HG02798 (cell line): ENCODE data around the gene MPST.

ENCODE experiments used
- ATAC-seq: cut with Tn5 transposase; IDR thresholded peaks from one replicate; pipeline ENCODE4 v1.9.1; 2021; ENCODE audit warnings: mild to moderate bottlenecking; ENCODE audit not compliant: unreplicated experiment, poor library complexity

MPST gene

DNA sequence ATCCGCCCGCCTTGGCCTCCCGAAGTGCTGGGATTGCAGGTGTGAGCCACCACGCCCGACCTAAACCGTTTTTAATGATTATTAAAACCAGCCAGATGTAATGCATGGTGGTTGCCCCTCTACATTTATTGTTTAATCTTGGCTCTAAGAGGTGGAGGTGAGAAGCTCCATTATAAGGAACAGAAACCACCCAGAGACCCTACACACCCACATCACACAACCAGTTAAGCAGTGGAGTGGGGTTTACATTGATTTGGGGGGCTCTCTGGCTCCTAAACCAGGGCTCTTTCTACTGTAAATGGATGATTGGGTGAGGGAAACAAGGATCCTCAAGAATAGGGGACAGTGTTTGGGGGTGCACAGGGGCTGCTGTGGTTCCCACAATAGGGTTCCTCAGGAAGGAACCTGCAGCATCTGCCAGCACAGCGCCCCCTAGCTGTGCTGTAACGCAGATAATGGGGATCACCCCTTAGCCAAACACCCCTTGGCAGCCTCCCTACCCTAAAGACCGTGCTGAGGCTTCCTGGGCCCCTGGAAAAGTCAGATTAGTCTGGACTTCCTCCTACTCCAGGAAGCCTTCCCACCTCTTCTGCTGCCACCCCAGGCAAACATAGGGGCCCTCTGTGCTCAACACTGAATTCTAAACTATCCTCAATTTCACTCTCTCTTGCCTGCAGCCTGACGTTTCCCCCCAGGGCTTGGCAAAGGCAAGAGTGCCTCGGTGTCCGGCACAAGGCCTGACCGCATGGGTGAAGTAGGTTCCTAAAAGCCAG, 2.4 kb downstream of the MPST start:
- no peak for ATAC-seq

- no peak for ATAC-seq
Observed at GRCh38 chr22:37022483-37023337, 3.2 kb downstream of the MPST start.

DNA sequence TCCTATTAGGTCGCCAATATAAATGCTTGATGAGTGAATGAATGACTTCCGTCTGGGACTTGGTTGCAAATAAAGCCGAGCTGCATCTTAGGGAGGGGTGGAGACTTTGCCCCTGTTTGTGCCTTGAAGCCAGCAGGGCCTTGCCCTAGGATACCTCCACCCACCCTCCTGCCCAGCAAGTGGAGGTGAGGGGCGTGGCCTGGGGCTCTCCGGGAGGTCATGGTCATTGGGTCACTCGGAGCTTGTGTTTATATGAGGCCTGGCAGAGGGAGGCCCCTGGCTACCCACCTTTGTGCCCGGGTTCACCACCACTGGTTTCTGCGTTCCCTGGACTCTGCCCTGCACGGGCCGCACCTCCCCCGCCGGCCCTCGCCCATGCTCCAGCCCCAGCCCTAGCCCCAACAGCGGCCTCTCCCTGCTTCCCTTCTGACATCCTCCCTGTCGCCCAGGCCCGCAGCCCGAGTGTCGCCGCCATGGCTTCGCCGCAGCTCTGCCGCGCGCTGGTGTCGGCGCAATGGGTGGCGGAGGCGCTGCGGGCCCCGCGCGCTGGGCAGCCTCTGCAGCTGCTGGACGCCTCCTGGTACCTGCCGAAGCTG, 4.3 kb downstream of the MPST start:
- ATAC-seq, result no peak

GRCh38 chr22:37024339-37025157, 5.0 kb downstream of the MPST start:
- ATAC-seq, result no peak

DNA sequence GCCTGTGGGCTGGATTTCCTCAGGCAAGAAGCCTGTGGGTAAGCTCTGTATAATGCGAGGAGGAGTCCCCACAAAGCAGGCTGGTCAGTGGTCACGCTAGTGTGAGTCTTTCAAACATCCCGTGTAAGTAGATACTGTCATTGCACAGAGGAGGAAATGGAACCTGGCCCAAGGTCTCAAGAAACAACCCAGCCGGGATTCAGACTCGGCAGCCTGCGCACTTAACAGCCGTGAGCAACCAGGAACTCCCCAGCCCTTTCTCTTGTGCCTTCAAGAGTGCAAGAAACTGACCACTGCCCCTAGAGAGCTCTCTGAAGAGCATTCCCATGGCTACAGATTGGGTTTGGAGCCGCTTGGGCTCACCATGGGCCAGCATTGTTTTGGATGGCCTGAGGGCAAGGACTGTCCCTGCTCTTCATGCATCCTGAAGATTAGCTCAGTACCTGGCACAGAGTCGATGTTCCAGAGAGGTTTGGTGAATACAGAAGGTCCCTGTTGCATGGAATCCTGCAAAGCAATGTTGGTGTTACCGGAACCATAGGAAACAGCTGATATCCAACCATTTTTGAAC, 6.0 kb downstream of the MPST start:
- ATAC-seq, result no peak

DNA sequence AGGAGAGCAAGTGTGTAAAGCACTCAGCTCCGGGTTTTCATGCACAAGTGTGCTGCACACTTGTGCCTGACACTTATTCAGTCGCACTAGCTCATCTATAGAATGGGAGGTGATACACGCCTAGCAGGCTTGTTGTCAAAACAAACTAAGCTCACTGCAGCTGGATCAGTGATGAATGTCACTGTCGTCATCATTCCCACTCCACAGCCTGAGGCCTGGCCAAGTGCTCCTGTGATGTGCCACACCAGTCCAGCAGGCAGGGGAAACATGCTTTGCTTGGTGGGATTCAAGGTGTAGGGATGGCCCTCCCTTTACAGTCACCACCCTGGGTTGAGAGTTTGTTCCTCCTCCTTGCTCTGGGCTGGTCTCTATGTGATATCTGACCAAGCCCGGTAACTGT, 6.8 kb downstream of the MPST start:
- no peak for ATAC-seq

GRCh38 chr22:37027556-37027955, 8.0 kb downstream of the MPST start:
- no peak for ATAC-seq

DNA sequence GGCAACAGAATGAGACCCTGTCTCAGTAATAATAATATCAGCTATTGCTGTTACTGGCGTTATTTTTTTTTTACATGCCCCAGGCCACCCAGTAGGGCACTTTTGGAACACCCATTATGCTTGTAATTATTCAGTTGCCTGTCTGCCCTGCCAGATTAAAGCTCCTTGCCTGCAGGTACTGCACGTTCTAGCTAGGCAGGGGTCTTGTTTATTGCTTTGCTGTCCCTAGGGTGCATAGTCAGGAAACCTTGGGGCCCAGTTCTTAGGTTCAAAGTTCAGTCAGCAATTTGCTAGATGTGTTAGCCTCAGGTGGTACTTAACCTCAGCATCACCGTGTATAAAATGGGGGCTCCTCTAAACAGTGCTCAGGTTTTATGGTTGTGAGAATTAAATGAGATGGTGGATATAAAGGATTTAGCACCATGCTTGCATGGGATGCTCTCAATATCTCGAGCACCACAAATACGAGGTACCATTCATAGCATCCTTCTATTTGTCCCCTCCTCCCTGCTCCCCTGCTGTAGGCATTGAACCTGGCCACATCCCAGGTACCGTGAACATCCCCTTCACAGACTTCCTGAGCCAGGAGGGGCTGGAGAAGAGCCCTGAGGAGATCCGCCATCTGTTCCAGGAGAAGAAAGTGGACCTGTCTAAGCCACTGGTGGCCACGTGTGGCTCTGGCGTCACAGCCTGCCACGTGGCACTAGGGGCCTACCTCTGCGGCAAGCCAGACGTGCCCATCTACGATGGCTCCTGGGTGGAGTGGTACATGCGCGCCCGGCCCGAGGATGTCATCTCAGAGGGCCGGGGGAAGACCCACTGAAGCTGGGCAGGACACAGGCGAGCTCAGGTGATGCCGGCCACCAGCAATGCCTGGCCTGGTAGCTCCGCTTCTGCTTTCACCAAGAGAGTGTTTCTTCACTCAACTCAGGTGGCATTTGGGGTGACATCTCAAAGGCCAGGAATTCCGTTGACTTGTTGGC, 9.4 kb downstream of the MPST start:
- no peak for ATAC-seq

- ATAC-seq, result no peak
Observed at GRCh38 chr22:37030560-37031281, 11.2 kb downstream of the MPST start.

DNA sequence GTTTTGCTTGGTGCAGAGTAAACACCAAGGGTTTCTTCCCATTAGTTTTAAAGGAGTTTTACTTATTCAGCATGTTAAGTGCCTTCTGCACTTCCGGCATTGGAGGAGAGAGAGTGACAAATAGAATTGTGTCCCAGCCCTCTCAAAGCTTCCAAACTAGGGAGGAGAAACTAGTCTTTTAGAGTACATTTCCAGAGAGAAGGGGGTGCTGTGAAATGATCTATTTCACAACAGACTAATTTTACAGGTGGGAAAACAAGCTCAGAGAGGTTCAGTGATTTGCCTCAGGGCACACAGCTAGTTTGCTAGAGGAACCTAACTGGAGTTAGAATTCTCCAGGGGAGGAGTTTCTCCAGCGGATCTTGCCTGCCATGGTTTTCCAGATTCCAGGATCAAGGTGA, 12.6 kb downstream of the MPST start:
- no peak for ATAC-seq

DNA sequence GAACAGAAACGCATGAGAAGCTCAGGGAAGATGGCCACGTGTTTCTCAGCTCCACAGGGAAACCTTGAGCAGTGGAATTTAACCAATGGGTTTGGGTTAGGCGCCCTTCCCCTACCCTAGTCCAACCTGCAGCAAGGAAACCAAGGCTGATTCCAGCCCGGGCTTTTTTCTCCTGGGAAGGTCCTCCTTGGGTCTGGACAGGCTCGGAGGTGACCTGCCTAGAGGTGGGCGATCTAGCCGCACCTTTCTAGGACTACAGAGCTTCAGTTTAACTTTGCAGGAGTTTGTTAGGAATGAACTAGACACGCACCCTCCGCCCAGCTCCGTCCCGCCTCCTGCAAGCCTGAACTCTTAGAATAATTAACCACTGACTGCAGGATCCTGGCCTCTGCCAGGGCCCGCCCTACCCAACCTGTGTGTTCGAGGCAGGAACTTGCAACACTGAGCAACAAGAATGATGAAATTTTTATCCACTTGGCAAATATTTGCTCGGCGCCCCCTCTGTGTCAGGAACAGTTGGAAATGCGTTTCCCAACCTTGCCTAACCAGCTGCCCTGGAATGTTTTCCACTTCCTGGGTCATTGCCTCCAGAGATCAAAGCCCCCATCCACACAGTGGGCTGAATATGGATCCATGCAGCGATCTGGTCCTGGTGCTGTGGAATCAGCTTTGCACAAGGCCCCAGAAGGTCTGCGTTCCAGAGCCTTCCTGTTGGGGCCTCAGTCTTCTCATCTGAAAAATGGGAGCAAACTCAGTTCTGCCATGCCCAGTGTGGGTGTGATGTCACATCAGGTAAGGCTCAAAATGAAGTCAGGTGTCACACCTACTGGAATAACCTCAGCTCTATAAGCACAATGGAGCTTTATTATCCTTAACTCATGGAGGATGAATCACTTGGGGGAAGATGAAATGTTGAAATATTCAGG, 13.3 kb downstream of the MPST start:
- no peak for ATAC-seq

DNA sequence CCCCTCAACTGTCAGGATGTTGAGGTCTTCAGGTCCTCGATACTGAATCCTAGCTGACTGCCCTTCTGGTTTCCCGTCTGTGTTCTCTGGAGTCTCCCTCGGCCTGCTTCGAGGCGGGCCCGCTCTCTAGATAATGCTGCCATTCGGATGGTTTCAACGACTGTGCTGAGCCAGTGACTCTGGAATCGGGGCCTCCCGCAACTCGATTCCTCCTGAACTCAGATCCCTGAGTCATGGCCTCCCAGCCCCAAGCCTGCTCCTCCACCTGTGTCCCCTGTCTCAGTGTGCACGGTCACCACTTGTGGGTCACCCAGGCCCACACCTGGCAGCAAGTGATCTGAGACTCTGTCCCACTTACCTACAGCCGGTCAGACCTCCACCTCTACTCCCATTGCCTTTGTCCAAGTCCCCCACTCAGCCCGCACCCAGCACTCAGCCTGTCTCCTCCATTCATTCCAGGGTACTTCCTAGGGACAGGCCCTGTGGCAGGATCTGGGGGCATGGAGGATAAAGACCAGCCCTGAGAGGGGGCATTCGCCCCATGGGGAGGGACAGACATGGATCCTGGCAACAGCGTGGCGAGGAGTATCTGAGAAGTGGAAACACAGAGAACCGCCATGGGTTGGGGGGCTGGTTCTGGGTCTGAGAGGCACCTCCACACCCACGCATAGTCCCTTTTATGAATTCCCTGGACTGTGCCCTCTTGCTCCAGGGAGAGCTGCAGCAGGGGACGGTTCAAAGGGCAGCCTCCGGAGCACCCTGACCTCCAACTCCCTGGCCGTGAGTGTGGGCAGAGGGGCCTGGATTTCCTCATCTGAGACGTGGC, 14.3 kb downstream of the MPST start:
- ATAC-seq, result no peak

DNA sequence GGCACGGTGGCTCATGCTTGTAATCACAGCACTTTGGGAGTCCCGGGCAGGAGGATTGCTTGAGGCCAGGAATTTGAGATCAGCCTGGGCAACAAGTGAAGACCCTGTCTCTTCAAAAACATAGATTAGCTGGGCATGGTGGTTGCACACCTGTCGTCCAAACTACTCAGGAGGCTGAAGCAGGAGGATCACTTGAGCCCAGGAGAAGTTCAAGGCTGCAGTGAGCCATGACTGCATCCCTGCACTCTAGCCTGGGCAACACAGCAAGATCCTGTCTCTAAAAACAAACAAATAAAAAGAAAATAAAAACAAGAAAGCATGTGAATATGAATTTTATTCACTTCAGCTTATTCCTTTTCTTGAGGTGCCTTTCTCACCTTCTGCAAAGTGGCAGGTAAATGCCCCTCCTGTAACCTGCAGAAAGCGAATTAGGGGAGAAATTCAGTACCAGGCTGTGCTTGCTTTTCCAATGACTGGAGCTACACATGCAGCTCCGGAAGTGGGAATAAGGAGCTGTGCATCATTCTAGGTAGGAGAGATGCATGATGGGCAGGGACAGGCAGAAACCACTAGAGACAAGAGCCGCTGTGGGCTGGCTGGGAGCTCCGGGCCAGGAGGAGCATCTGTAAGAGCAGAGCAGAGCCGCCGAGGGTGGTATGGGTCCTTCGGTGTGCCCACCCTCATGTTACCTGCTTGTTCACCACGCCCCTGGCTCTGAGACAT, 17.3 kb downstream of the MPST start:
- ATAC-seq, result no peak

DNA sequence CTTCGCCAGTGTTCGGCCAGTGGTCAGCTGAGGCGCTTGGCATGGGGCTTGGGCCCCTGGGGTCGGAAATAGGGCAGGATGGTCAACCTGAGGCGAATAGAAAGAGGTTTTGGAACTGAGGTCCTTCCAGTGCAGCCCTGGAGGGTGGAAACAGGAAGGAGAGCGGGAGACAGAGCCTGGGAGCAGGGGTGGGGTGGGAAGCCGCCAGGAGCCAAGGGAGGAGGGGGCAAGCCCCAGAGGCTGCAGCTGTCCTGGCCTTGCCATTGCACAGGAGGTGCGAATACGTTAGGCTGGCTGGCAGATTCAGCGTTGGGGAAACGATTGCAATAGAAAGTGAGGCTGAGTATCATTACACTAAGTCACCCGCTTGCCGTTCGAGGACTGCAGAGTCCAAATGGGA, 18.1 kb downstream of the MPST start:
- no peak for ATAC-seq

GRCh38 chr22:37039466-37039865, 19.9 kb downstream of the MPST start:
- no peak for ATAC-seq
